KMS-11 (cell line): ENCODE measurements around the gene DYNC1LI1.

Source experiments
- H2AFZ ChIP-seq: fragments of 200-600 bp; sonication (generic); 2 replicates; pipeline ENCODE4 v1.6.1; 2016; ENCODE audit warnings: antibody characterized with exemption, mixed run types, low read depth
- H3K27ac ChIP-seq: fragments of 200-600 bp; sonication (generic); 2 replicates; pipeline ENCODE4 v1.6.1; 2016; ENCODE audit warnings: mild to moderate bottlenecking, mixed run types
- H3K27me3 ChIP-seq: fragments of 200-600 bp; sonication (generic); 2 replicates; pipeline ENCODE4 v1.6.1; 2017; ENCODE audit warnings: mild to moderate bottlenecking, low read depth, mixed run types, moderate library complexity; ENCODE audit not compliant: insufficient read depth
- H3K36me3 ChIP-seq: fragments of 200-600 bp; sonication (generic); 2 replicates; pipeline ENCODE4 v1.6.1; 2017; ENCODE audit warnings: mild to moderate bottlenecking, mixed run types; ENCODE audit not compliant: insufficient read depth
- H3K4me1 ChIP-seq: fragments of 200-600 bp; sonication (generic); 2 replicates; pipeline ENCODE4 v1.6.1; 2016; ENCODE audit warnings: mild to moderate bottlenecking, low read depth, mixed run types; ENCODE audit not compliant: poor library complexity, severe bottlenecking
- H3K4me2 ChIP-seq: fragments of 200-600 bp; sonication (generic); 2 replicates; pipeline ENCODE4 v1.7.0; 2016; ENCODE audit warnings: mild to moderate bottlenecking, mixed run types
- H3K4me3 ChIP-seq: fragments of 200-600 bp; sonication (generic); IDR thresholded peaks from 2 replicates; pipeline ENCODE4 v1.6.1; 2017; ENCODE audit warnings: low read depth, low read length, mixed read lengths; ENCODE audit not compliant: insufficient read depth
- H3K79me2 ChIP-seq: fragments of 200-600 bp; sonication (generic); 2 replicates; pipeline ENCODE4 v1.6.1; 2016; ENCODE audit warnings: low read depth, mixed run types; ENCODE audit not compliant: insufficient read depth
- H3K9ac ChIP-seq: fragments of 200-600 bp; sonication (generic); 2 replicates; pipeline ENCODE4 v1.6.1; 2016; ENCODE audit warnings: mild to moderate bottlenecking, mixed run types
- H4K20me1 ChIP-seq: fragments of 200-600 bp; sonication (generic); 2 replicates; pipeline ENCODE4 v1.6.1; 2016; ENCODE audit warnings: mild to moderate bottlenecking, mixed run types; ENCODE audit not compliant: insufficient read depth
- CTCF ChIP-seq: fragments of 200-600 bp; sonication (generic); conservative IDR thresholded peaks from 2 replicates; pipeline ENCODE4 v1.6.1; 2017; ENCODE audit warnings: low read depth, mild to moderate bottlenecking, antibody characterized with exemption, low read length, moderate library complexity, mixed read lengths

DYNC1LI1 gene

GRCh38 chr3:32592696-32593353 is 22.2 kb upstream of the DYNC1LI1 start:
- Histone ChIP-seq H3K27ac (no peak overlapping the region), H2AFZ (no peak overlapping the region), H3K27me3 (no peaks in the 10 kb centered on the region), H3K9ac (no peak overlapping the region), H3K4me3 (no peak overlapping the region), H3K4me2 (no peak overlapping the region), H3K36me3 (no peaks in the 10 kb centered on the region), H3K4me1 (no peaks in the 10 kb centered on the region), H4K20me1 (no peaks in the 10 kb centered on the region), H3K79me2 (no peaks in the 10 kb centered on the region)
- TF ChIP-seq CTCF, result no peak

GRCh38 chr3:32592011-32592410 is 21.4 kb upstream of the DYNC1LI1 start:
- TF ChIP-seq CTCF, result no peak
- H4K20me1 ChIP-seq, result no peaks in the 10 kb centered on the region
- H3K79me2 ChIP-seq, result no peaks in the 10 kb centered on the region
- H3K27me3 ChIP-seq, result no peaks in the 10 kb centered on the region
- H3K4me1 ChIP-seq, result no peaks in the 10 kb centered on the region
- H3K9ac ChIP-seq, result no peak overlapping the region
- no peak overlapping the region for H3K4me2 ChIP-seq
- H2AFZ ChIP-seq, result no peak overlapping the region
- no peaks in the 10 kb centered on the region for H3K36me3 ChIP-seq
- H3K27ac ChIP-seq, result no peak overlapping the region
- H3K4me3 ChIP-seq, result no peak overlapping the region

GRCh38 chr3:32591186-32591585 is 20.5 kb upstream of the DYNC1LI1 start:
- Histone ChIP-seq H4K20me1 (no peaks in the 10 kb centered on the region), H3K4me2 (no peak overlapping the region), H3K4me3 (no peak overlapping the region), H3K27me3 (no peaks in the 10 kb centered on the region), H3K27ac (no peak overlapping the region), H3K79me2 (no peaks in the 10 kb centered on the region), H2AFZ (no peak overlapping the region), H3K36me3 (no peaks in the 10 kb centered on the region), H3K4me1 (no peaks in the 10 kb centered on the region), H3K9ac (no peak overlapping the region)
- no peak for TF ChIP-seq CTCF

GRCh38 chr3:32586356-32586755 is 15.7 kb upstream of the DYNC1LI1 start:
- Histone ChIP-seq H3K4me1 (no peaks in the 10 kb centered on the region), H3K9ac (no peak overlapping the region), H2AFZ (no peak overlapping the region), H3K4me2 (no peak overlapping the region), H3K27me3 (no peaks in the 10 kb centered on the region), H4K20me1 (no peaks in the 10 kb centered on the region), H3K36me3 (no peaks in the 10 kb centered on the region), H3K4me3 (no peak overlapping the region), H3K27ac (no peak overlapping the region), H3K79me2 (no peaks in the 10 kb centered on the region)
- TF ChIP-seq CTCF, result no peak
